Forelimb muscle (tissue), 1 donor: ENCODE measurements around the gene DRG2. TPM values are rescaled to one million over a fixed set of nuclear protein-coding genes. Genes with fewer than 3 reads are reported as not detected.

Experiments
- DNase-seq: peaks from one replicate; pipeline ENCODE4 v3.0.0-alpha.2; 2013; ENCODE audit warnings: low read depth
- polyA plus RNA-seq: library from polyadenylated mRNA; unstranded; fragments of 120-200 nt; gene quantifications from one replicate; pipeline ENCODE4 v1.2.1, GENCODE V29; 2013; ENCODE audit not compliant: insufficient read length

The DRG2 gene
- 24.9 TPM for polyA plus RNA-seq

GRCh38 chr17:18087610-18088491 lies at the start of gene DRG2:
TSS of gene DRG2 (plus strand) at chr17:18087948. CDS start at chr17:18088024, 76 bp downstream.
- peak; percentile 65 for DNase-seq

- DNase-seq: no peak
These were observed 49.4 kb upstream of the DRG2 start for GRCh38 chr17:18038149-18038850.

GRCh38 chr17:18038861-18039534 lies 48.8 kb upstream of the DRG2 start, which contains the start of the genes ATPAF2 and GID4:
TSS of gene ATPAF2 (minus strand) at chr17:18039168. CDS start at chr17:18039013, 155 bp downstream.
TSS of gene GID4 (plus strand) at chr17:18039408. CDS start at chr17:18039465, 57 bp downstream.
- DNase-seq: peak; percentile 96

GRCh38 chr17:18039535-18040260 lies 48.0 kb upstream of the DRG2 start:
- no peak for DNase-seq

DNA sequence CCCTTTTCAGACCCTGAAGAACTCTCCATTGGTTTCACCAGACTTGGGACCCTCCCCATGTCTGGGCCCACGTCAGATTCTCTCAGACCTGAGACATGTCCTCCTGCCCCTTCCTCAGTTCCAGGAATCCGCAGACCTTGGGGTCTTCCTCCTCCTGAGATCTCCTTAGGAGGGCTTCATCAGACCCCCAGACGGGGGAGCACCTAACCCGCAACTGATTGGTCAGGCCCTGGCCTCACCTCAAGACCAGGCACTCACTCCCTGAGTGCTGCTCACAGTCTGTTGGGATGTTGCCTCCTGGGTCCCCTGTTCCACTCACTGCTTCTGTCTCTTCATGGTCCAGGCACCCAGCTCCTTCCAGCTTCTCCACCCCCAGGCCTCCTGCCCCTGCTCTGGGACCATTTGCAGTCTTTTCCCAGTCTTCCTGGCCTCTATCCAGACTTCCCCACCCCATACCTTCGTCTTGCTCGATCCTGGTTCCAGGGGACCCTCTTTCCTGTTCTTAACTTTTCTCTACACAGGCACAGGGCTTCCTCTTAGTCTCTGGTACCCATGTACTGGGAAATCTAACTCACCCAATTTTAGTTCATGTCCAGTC lies 47.4 kb upstream of the DRG2 start:
- DNase-seq: no peak

GRCh38 chr17:18041776-18042175 lies 46.0 kb upstream of the DRG2 start:
- no peak for DNase-seq

GRCh38 chr17:18042983-18043382 lies 44.8 kb upstream of the DRG2 start:
- no peak for DNase-seq

DNA sequence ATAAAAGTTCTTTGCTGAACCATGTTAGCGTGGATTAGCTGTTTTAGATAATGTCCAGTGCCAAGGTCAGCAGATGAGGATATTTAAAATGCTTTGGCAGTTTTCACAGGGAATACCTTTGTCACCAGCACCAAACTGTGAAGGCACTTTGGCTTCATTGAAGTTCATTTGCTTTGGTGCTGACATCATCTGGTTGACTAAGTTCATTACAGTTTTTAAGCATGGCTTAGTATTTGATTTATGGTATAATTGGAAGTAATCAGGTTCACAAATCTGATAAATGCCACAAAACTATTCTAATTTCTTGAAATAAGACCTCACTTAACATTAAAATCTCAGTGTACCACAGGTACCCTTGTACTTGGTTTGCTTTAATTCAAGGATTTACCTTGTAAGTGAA lies 44.3 kb upstream of the DRG2 start:
- no peak for DNase-seq

DNA sequence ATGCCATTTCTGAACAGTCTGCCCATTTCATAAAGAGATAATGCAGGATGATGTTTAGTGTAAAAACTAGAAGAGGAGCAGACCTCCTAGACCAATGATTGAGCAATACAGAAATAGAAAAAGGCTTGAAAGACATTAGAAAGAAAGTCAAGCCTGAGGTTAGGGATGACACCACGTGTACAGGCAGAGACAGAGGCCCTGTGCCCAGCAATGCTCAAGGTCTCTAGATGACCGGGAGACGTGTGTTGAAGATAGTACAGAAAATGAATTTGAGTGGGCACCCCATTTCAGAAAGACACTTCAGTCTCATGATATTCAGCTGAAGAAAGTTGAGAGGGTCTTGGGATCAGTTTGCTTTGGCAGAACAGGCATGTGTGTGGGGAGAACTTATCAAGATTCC lies 43.1 kb upstream of the DRG2 start:
- no peak for DNase-seq

DNA sequence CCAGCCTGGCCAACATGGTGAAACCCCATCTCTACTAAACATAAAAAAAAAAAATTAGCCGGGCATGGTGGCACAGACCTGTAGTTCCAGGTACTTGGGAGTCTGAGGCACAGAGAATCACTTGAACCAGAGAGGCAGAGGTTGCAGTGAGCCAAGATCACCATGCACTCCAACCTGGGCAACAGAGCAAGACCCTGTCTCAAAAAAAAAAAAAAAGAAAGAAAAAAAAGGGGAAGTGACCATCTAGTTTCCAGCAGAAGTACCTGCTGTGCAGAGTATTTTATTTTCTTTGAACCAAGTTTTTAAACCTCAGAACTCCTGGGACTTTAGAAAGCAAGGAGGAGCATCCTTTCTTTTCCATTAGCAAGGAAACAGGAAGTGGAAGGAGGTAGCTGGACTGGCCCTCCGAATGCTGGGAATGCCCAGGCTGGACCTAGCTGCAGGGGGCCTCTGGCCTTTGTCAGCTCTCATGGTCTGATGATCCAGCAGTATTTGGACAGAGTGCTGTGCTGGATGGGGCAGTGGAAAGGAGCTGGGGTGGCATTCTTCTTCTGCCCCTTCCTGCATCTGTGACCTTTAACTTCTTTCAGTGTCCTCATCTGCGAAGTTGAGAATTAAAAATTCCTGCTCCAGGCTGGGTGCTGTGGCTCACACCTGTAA lies 41.9 kb upstream of the DRG2 start:
- no peak for DNase-seq

GRCh38 chr17:18055597-18055996 lies 32.2 kb upstream of the DRG2 start:
- no peak for DNase-seq

DNA sequence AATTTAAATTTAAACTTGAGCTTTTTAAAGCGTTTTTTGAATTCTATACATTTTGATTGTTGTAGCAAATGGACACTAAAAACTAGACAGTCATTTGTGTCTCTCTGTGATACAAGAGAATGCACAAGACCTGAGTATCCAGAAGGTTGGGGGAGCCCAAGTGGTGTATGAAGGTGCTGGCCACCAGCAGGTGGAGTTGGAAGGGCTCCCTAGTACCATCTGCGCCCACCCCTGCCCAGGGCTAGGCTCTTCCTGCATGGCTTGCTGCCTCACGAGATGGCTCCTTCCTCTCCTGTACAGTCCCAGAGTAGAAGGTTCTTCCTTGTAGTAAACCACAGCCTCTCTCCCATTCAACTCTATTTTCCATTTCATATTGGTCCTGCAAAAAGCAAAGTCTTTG lies 31.5 kb upstream of the DRG2 start:
- no peak for DNase-seq

DNA sequence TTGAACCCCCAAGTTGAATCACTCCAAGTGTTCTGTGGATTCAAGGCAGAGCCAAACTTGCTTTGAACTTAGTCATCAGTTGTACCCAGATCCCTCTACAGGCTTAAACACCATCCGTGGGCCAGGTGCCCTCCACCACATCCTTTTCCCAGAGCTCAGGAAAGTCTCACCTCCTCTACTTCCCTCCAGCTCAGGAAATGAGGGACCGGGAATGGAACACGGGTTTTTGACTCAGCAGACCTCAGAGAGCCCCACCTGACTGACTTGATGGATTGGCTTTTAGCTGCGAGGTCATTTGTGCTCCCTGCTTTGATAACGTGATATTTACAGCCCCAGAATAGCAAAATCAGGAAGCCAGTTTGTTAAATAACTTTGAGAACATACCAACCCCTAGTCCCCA lies 28.5 kb upstream of the DRG2 start:
- DNase-seq: no peak

DNA sequence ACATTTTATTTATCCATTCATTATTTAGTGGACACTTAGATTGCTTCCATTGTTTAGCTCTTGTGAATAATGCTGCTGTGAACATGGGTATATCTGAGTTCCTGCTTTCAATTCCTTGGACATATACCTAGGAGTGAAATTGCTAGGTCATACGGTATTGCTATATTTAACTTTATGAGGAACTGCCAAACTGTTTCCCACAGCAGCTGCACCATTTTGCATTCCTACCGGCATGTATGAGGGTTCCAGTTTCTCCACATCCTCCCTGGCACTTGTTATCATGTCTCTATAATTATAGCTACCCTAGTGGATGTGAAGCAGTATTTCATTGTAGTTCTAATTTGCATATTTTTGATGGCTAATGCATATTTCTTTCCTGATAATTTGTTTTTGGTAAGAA lies 23.7 kb upstream of the DRG2 start:
- no peak for DNase-seq

GRCh38 chr17:18065546-18065945 lies 22.2 kb upstream of the DRG2 start:
- DNase-seq: no peak

DNA sequence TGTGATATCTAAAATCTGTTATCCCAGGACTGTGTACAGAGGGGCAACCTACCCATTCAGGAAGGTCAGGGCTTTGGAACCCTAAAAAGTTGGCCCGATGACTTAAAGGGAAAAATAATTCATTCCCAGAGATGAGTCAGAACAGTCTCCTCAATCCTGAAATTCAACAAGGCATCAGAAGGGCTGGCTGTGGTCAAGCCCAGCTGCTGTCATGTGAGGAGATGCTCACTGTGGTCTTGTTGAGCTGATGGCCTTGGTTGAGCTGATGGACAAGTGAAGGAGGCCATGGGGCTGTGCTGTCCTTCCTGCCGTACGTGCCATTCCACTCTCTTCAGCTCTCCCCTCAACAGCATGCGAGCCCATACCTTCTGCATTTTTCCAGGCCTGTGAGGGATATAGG lies 20.9 kb upstream of the DRG2 start:
- no peak for DNase-seq

DNA sequence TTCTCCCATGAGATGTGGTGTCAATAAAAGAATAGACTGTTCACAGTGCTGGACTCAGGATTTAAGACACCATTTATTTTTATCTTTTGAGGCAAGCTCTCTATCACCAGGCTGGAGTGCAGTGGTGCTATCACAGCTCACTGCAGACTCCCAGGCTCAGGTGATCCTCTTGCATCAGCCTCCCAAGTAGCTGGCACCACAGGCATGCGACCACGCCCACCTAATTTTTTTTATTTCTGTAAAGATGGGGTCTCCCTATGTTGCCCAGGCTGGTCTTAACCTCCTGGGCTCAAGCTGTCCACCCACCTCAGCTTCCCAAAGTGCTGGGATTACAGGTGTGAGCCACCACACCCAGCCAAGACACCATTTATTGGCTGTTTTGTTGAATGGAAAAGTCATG lies 18.6 kb upstream of the DRG2 start:
- DNase-seq: no peak

GRCh38 chr17:18070861-18071340 lies 16.8 kb upstream of the DRG2 start:
- no peak for DNase-seq

DNA sequence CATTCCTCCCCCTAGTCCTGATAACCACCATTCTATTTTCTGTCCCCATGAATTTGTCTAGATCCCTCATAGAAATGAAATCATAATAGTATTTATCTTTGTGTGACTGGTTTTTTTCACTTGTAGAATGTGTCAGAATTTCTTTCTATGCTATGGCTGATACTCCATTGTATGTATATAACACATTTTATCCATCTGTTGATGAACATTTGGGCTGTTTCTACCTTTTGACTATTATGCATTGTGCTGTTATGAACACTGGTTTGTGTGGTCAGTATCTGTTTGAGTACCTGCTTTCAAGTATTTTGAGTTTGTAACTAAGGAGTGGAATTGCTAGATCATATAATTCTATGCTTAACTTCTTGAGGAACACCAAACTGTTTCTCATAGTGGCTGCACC lies 16.0 kb upstream of the DRG2 start:
- no peak for DNase-seq

DNA sequence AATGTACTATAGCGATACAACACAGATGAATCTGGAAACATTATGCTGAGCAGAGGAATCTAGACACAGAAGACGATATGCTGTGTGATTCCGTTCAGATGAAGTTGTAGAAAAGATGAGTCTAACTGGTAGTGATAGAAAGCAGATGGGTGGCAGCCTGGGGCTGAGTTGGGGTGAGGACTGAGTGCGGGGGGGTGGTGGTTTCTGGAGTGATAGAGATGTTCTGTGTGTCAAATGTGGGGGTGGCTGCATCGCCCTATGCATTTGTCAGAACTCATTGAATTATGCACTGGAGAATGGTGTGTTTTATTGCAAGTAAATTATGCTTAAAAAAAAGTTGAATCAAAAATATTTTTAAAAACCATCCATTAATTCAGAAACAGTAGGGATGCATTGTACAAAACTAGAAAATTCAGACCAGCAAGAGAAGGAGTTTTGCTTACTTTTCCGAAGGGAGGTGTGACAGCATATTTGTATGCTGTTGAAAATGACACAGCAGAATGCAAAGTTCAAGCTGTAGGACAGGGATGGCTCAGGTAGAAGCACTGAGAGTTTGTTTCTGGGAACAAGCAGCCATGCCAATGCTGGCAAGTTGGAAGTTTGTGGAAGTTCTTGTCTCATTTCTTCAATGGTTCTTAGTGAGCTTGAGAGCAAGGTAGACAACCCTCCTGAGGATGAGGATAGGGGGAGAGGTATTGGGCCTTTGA lies 13.0 kb upstream of the DRG2 start:
- DNase-seq: no peak
